Fibroblast of mammary gland (primary cell): Measurements from ENCODE around the gene SPDYE4.

ENCODE experiments used
- DNase-seq: peaks from one replicate; pipeline ENCODE4 v3.0.0-alpha.2; 2010; ENCODE audit warnings: low read depth
- H3K4me3 ChIP-seq: 2 replicates; pipeline ENCODE4 v1.5.1; 2011; ENCODE audit warnings: low read depth, mild to moderate bottlenecking, low read length, moderate library complexity; ENCODE audit not compliant: control insufficient read depth
- CTCF ChIP-seq: conservative IDR thresholded peaks from 2 replicates; pipeline ENCODE4 v1.5.1; 2011; ENCODE audit warnings: low read depth, low read length, inconsistent platforms; ENCODE audit not compliant: control insufficient read depth, insufficient read depth

SPDYE4 gene

GRCh38 chr17:8746501-8747236, 11.7 kb downstream of the SPDYE4 start:
- TF ChIP-seq CTCF, result no peak
- H3K4me3 ChIP-seq, result peak overlapping the region; percentile 58
- DNase-seq, result no peak

GRCh38 chr17:8745586-8746500, 12.5 kb downstream of the SPDYE4 start:
- peak overlapping the region; percentile 58 for H3K4me3 ChIP-seq
- DNase-seq, result peak; percentile 56
- TF ChIP-seq CTCF, result peak; percentile 32

GRCh38 chr17:8744086-8744785, 14.1 kb downstream of the SPDYE4 start:
- DNase-seq, result no peak

GRCh38 chr17:8742819-8743218, 15.5 kb downstream of the SPDYE4 start:
- no peak for DNase-seq
- TF ChIP-seq CTCF, result no peak
- H3K4me3 ChIP-seq, result no peak overlapping the region

More at GRCh38 chr17:8744086-8744785, 14.1 kb downstream of the SPDYE4 start:
- no peak overlapping the region for H3K4me3 ChIP-seq
- TF ChIP-seq CTCF, result no peak

- DNase-seq, result no peak
- H3K4me3 ChIP-seq, result no peak overlapping the region
- TF ChIP-seq CTCF, result no peak
These were observed 16.1 kb downstream of the SPDYE4 start for GRCh38 chr17:8742274-8742673.

DNA sequence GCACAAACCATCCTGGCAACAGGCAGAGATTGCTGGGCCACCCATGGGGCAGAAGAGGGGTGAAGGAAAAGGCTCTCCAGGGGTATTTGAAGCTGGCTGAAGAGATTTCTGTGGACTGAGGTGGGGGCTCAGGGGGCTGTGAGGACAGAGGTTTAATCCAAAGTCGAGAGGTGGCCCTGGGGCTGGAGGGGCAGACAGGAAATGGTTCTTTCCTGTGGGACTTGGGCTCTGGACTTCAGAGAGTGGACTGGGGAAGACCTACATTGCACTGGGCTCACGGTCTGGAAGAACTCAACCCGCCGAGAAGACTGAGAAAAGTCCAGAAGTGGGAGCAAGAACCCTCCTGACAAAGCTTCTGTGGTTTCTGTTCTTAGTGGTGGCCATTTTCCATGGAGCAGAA, 16.6 kb downstream of the SPDYE4 start:
- TF ChIP-seq CTCF, result no peak
- no peak for DNase-seq

More for the DNA sequence above, 16.6 kb downstream of the SPDYE4 start:
- no peak overlapping the region for H3K4me3 ChIP-seq
